ENCODE data around the gene WFDC12.

WFDC12 gene, protein sequence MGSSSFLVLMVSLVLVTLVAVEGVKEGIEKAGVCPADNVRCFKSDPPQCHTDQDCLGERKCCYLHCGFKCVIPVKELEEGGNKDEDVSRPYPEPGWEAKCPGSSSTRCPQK

GRCh38 chr20:45124365-45124764, at the start of gene WFDC12:
WFDC12 (minus strand) TSS chr20:45124465; CDS start chr20:45124447, 18 bp downstream.
- Histone ChIP-seq H3K4me1 (ENCODE audit: control insufficient read depth in 1 of 2, insufficient read depth in 1 of 2, low read depth in 1 of 2, low read length in 1 of 2) (no peaks in the 10 kb centered on the region), H3K27ac (no peak within 1 kb of the TSS), H3K36me3 (no peaks in the 10 kb centered on the region), H3K27me3 (peaks cover 96% of the 10 kb centered on the region), H3K9me3 (no peaks in the 10 kb centered on the region), H3K4me3 (ENCODE audit: low read depth in 1 of 2, low read length in 1 of 2) (no peak within 1 kb of the TSS)
- TF ChIP-seq CTCF (IDR thresholded peaks at IDR 0.05) = no peak

DNA sequence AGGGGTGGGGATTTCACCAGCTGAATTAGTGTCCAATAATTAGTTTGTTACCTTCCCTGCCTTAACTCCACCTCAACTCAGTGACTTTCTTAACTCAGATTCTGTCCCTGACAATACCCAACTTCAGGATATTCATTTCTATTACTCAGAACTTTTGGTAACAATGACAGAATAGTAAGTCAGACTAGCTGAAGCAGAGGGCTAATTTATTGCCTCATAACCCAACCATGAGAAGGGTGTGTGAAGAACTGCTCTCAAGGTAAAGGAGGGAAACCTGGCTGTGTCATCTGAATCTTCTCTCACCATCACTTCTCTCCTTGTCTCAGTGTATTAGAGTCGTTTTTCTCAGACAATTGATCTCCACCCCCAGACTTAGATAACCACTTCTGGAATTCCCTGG, 49.3 kb upstream of the WFDC12 start:
- Histone ChIP-seq H3K9me3 (no peaks in the 10 kb centered on the region), H3K27ac (peak overlapping the region; percentile 99), H3K36me3 (no peaks in the 10 kb centered on the region), H3K4me3 (ENCODE audit: low read depth in 1 of 2, low read length in 1 of 2) (no peak overlapping the region), H3K4me1 (ENCODE audit: control insufficient read depth in 1 of 2, insufficient read depth in 1 of 2, low read depth in 1 of 2, low read length in 1 of 2) (peaks cover 54 to 55% of the 10 kb centered on the region in 2 experiments), H3K27me3 (no peaks in the 10 kb centered on the region)
- TF ChIP-seq CTCF (IDR thresholded peaks at IDR 0.05) = no peak

DNA sequence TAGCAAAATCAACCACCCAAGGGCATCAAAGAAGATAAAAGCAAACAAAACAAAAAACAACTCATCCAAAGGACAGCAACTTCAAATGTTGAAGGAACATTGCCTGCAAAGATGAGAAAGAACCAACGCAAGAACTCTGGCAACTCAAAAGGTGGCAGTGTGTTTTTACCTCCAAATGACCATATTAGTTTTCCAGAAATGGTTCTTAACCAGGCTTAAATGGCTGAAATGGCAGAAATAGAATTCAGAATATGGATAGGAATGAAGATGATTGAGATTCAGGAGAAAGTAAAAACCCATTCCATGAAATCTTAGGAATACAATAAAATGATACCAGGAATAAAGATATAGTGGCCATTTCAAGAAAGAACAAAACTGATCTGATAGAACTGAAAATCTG, 40.6 kb upstream of the WFDC12 start:
- Histone ChIP-seq H3K27ac (no peak overlapping the region), H3K27me3 (peaks cover 18% of the 10 kb centered on the region), H3K4me3 (ENCODE audit: low read depth in 1 of 2, low read length in 1 of 2) (no peak overlapping the region), H3K36me3 (no peaks in the 10 kb centered on the region), H3K9me3 (no peaks in the 10 kb centered on the region), H3K4me1 (ENCODE audit: control insufficient read depth in 1 of 2, insufficient read depth in 1 of 2, low read depth in 1 of 2, low read length in 1 of 2) (no peaks in the 10 kb centered on the region)
- no peak for TF ChIP-seq CTCF (IDR thresholded peaks at IDR 0.05)

GRCh38 chr20:45163083-45163803, 39.0 kb upstream of the WFDC12 start:
- H3K9me3 ChIP-seq = no peaks in the 10 kb centered on the region
- H3K4me1 ChIP-seq (ENCODE audit: control insufficient read depth in 1 of 2, insufficient read depth in 1 of 2, low read depth in 1 of 2, low read length in 1 of 2) = no peaks in the 10 kb centered on the region
- no peaks in the 10 kb centered on the region for H3K36me3 ChIP-seq
- peaks cover 18% of the 10 kb centered on the region for H3K27me3 ChIP-seq
- no peak overlapping the region for H3K4me3 ChIP-seq (ENCODE audit: low read depth in 1 of 2, low read length in 1 of 2)
- no peak for TF ChIP-seq CTCF (IDR thresholded peaks at IDR 0.05)
- no peak overlapping the region for H3K27ac ChIP-seq

- no peaks in the 10 kb centered on the region for H3K36me3 ChIP-seq
- no peaks in the 10 kb centered on the region for H3K9me3 ChIP-seq
- peak overlapping the region; percentile 92 for H3K27ac ChIP-seq
- H3K4me1 ChIP-seq (ENCODE audit: control insufficient read depth in 1 of 2, insufficient read depth in 1 of 2, low read depth in 1 of 2, low read length in 1 of 2) = peaks cover 29 to 47% of the 10 kb centered on the region in 2 experiments
- H3K4me3 ChIP-seq (ENCODE audit: low read depth in 1 of 2, low read length in 1 of 2) = no peak overlapping the region
- TF ChIP-seq CTCF (IDR thresholded peaks at IDR 0.05) = no peak
- H3K27me3 ChIP-seq = no peaks in the 10 kb centered on the region
Measured at GRCh38 chr20:45157962-45158361, 33.7 kb upstream of the WFDC12 start.

Data from neutrophil (primary cell).